Activated CD4-positive, alpha-beta T cell treated with anti-CD3 and anti-CD28 coated beads, Interleukin-2, amount 50 U/mL, for 1 hour (primary cell): ENCODE results near the gene ZBTB34.

Experiments used
- DNase-seq: peaks from one replicate; pipeline ENCODE4 v3.0.0-alpha.2; 2020

Gene ZBTB34

GRCh38 chr9:126932871-126933321, 72.5 kb downstream of the ZBTB34 start:
- DNase-seq: no peak

- no peak for DNase-seq
Observed at GRCh38 chr9:126933334-126933980, 73.0 kb downstream of the ZBTB34 start.

GRCh38 chr9:126934441-126934840, 74.0 kb downstream of the ZBTB34 start:
- DNase-seq: no peak
